NCI-H2196 treated with DMSO at 0.1 percent for 48 hours (cell line): Measurements from ENCODE around the gene RSPH10B.
"Not testable (repeated sequence)": the region's sequence is repeated elsewhere in the genome, so short reads cannot be mapped to it uniquely, and the experiment has no call there.

ENCODE experiments used
- DNase-seq: peaks from one replicate; lab custom pipeline; 2025; ENCODE audit not compliant: unreplicated experiment; lab: John Stamatoyannopoulos, UW

RSPH10B gene

GRCh38 chr7:5970347-5970911 is at the start of gene RSPH10B:
Gene RSPH10B (minus strand): TSS chr7:5970689. CDS start chr7:5967116, 3,573 bp downstream.
- DNase-seq = not testable (repeated sequence)

DNA sequence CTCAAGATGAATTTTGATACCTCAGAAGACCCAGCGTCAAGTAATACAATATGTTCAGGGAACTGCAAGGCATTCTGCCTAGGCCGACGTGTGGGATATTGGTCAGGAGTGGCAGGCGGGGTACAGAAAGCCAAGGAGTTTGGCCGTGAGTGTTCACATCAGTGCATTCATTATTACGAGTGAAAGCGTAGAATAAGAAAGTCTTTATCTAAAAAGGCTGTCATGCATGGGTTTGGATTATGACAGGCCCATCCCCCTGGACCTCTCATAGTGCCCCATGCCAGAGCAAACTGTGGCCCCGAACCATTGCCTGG is 46.1 kb upstream of the RSPH10B start:
- DNase-seq = no peak

GRCh38 chr7:6015917-6016652 is 45.6 kb upstream of the RSPH10B start:
- peak; percentile 68 for DNase-seq

DNA sequence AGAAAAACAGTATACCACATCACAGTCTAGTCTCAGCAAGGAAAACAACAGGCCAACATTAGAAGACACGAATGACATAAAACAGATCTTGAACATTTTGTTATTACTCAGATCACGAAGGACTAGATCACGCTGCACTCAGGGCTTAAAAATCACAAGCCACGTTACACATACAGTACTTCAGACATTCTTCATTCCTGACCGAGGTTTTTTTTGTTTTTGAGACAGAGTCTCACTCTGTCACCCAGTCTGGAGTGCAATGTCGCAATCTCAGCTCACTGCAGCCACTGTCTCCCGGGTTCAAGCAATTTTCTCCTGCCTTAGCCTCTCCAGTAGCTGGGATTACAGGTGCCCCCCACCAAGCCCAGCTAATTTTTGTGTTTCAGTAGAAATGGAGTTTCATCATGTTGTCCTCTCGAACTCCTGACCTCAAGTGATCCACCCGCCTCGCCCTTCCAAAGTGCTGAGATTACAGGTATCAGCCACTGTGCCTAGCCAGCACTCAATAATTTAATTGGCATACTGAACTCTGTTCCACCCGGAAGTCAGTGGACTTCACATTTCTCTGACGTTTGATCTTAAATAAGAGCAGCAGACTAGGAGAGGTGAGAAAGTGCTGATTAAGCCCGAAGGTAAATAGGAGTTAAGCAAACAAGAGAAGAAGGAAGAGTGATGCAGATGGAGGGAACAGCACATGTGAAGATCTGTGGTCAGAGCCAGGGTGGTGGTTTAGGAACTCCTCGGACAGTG is 42.0 kb upstream of the RSPH10B start:
- DNase-seq = peak; percentile 18

DNA sequence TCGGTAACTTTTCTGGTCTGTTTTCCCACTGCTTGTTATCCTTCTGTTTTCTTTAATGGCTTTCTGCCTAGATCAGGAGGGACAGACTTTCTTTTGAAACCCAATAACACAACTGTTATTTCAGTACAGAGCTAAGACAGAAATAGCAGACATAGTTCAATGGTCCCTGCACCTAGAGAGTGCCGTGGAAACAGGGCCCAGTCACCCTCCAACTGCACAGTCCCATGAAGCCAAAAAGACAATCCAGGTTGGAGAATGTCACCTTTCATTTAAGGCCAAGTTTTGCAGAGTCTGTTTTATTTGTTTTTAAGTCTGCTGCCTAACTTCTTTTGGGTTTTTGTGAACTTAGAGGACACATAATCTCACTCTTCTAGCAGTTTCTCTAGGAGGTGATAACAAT is 41.1 kb upstream of the RSPH10B start:
- DNase-seq = no peak

DNA sequence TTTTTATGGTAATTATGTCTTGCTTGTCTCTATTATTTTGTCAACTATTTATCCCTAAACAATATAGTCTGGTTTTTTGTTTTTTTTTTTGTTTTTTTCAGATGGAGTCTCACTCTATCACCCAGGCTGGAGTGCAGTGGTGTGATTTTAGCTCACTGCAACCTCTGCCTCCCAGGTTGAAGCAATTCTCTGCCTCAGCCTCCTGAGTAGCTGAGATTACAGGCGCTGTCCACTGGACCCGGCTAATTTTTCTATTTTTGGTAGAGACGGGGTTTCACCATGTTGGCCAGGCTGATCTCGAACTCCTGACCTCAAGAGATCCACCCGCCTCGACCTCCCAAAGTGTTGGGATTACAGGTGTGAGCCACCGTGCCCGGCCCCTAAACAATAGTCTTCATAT is 39.9 kb upstream of the RSPH10B start:
- not testable (repeated sequence) for DNase-seq

DNA sequence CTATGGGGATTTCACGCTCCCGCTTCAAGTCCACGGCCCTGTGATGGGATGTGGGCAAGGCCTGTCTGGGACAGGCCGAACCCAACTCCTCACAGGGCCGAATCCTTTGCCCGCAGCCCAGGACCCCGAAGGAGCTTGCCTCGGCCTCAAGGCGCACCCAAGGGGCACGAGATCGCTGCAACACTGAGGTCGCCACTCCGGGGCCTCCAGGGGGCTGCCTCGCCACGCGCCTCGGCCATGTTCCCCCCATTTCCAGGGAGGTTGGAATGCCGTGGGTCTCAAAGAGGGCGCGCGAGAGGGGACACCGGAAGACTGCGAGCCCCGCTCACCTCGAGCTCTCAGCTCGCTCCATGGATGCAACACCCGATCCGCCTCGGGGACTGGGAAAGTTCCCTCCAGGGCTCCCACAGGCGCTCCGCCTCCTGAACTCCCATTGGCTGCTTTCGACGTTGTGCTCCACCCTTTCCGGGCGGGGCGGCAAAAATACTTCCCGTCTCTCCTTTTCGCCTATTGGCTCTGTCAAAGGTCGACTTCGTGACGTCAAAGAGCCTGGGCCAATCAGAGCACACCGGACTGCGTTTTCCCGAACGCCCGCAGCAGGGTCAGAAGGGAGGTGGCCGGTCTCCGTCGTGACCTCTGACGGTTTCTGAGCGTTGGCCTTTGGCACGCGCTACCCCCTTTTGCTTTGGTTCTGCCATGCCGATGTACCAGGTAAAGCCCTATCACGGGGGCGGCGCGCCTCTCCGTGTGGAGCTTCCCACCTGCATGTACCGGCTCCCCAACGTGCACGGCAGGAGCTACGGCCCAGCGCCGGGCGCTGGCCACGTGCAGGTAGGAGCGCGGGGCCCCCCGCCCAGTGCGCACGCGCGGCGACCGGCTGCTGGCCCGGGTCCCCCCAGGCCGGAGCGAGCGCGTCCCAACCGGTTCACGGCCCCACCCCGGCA is 38.5 kb upstream of the RSPH10B start, which contains the start of the genes AIMP2 and PMS2:
Gene AIMP2, plus strand, starts transcription at position 605 of the 944 bp plus-strand sequence. Its CDS starts 92 bp downstream, at position 697.
Gene PMS2, minus strand, starts transcription at position 382 of the 944 bp plus-strand sequence. Its CDS starts 30 bp downstream, at position 352.
- peak; percentile 95 for DNase-seq

- DNase-seq = not testable (repeated sequence)
These were observed 37.5 kb upstream of the RSPH10B start for GRCh38 chr7:6007835-6008590.

DNA sequence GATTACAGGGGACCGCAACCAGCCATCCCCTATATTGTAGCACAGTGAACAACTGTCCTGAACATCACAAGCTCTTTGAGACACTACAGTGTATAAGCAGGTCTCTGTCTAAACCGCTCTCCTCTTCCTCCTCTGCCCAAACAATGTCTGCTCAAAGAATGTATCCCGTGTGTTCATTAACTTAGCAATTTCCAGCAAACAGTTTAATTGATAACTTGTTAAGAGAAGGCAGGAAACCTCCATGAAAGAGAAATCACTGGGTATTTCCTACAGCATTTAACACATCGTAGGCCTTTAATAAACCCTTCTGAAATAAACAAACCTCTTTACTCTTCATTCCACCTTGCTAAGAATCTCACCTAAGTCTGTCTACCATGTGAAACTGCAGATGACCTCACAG is 36.9 kb upstream of the RSPH10B start:
- DNase-seq = no peak

- peak; percentile 56 for DNase-seq
These were observed 26.8 kb upstream of the RSPH10B start for GRCh38 chr7:5997210-5997808.

DNA sequence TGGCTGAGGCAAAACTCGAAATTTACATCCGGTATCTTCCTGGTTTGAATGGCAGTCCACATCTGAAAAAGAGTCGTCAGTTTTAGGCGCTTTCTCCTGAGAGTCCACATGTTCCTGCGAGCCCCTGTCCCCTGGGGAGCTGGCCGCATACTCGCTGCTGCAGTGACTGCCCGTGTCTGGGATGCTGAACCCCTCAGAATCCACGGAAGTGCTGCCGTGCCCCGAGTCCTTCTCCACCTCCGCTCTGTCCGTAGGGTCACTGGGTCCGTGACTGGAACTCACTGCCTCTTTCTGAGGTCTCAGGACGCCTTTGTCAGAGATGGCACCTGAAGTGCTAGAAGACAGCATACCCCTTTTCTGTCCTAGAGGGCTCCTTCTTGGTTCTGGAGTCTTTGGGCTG is 16.6 kb upstream of the RSPH10B start:
- DNase-seq = not testable (repeated sequence)

- DNase-seq = not testable (repeated sequence)
These were observed 9.3 kb upstream of the RSPH10B start for GRCh38 chr7:5979680-5980314.

DNA sequence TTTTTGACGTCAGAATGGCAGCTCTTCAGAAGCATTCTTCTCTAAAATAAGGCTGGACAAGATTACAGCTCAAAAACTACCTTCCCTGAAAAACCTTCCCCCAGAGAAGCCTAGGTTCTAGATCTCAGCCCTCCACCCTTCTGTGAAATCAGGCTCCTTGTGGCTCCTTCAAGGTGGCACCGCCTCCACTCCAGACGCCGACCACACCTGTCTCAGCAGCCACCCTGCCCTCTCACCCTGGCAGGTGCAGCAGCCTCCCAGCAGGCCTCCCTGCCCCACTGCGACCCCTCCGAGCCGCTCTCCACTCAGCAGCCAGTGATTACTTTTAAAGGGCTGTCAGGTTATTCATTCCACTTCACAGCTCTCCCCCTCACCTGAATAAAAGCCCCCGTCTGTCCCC is 3.1 kb upstream of the RSPH10B start:
- not testable (repeated sequence) for DNase-seq

GRCh38 chr7:5963810-5964209 is 6.7 kb downstream of the RSPH10B start:
- DNase-seq = not testable (repeated sequence)

DNA sequence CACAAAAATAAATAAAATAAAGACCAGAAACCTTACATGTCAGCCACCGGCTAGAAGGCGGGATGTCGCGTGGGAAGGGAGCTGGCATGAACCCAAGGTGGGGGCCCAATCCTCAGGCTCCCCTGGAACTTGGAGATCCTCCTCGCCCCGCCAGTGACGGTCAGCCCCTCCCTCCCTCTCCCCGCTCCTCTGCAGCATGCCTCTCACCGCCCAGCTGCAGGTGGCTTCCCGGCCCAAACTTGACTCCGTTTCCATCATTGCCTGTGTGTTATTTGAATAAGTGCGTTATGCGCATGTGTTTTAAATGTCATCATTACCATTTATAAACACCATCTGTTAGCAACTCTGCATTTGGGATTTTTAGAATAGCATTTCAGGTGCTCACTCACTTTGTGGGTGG is 7.3 kb downstream of the RSPH10B start:
- DNase-seq = not testable (repeated sequence)

DNA sequence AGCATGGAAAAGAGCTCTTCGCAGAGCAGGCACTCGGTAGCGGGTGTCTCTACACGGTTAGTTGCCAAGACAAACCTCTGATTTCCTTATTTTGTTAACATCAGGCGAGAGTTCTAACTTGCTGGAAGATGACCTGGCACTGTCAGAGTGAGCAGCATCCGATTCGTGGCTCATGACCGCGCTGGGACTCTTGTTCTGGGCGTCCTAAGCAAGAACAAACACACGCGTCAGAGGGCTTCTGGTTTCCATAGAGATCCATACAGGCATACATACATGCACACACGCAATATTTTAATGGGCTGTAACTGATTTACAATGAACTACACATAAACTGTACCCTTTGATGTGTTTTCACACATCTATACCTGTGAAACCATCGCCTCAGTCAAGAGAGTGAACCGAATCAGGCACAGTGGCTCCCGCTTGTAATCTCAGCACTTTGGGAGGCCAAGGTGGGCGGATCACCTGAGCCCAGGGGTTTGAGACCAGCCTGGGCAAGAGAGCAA is 35.5 kb downstream of the RSPH10B start:
- DNase-seq = not testable (repeated sequence)

DNA sequence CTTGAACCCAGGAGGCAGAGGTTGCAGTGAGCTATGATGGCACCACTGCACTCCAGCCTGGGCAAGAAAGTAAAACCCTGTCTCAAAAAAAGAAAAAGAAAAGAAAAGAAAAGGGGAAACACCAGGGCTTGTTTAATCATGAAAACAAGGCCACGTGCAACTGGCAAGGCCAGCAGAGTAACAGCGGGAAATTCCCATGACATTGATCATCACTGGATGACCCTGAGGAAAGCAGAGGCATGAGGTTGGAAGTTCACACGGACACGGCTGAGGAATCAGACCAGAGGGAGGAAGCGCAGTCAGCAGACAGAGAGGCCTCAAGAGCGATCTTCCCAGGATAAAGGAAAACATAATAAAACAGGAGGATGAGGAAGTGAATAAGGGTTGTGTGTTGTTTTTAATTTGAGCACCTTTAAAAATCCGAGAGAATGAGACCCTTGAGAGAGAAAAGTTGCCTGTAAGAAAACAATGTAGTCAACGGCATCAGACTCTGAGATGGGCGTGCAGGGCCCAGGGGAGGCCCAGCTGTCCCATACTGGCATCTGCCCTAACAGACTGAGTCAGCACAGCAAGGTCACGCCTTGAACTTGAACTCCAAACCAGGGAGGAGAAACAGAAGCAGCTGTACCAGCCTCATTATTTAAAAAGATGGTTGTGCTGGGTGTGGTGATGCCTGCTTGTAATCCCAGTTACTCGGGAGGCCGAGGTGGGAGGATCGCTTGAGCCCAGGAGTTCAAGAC is 38.4 kb downstream of the RSPH10B start:
- DNase-seq = not testable (repeated sequence)

GRCh38 chr7:5931250-5931649 is 39.2 kb downstream of the RSPH10B start:
- not testable (repeated sequence) for DNase-seq
